ENCODE measurements around the gene MAML2.

DNA sequence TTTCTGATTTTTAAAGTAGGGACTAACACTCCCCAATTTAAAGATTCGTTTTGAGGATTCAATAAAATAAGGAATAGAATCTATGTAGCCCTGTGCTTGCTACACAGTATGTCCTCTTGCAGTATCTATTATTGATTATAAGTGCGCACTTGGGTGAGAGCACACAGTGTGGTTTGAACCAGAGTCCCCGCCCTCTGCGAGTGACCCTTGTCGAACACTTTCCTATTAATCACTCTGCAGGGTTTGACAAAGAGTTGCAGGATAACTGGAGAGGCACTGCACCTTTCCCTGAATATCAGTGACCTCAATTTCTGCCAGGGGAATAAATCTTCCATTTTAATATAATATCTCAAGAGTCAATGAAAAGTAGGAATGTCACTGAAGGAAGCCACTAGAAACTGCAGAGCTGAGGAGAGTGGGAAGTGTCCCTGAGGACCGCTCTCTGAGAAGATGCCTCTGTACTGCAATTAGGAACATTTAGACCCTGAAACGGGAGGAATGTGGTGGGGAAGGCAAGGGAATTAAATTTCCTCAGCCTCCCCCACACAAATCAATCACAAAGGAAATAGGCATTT lies 182.2 kb downstream of the MAML2 start:
- TF ChIP-seq, protein P1, sequence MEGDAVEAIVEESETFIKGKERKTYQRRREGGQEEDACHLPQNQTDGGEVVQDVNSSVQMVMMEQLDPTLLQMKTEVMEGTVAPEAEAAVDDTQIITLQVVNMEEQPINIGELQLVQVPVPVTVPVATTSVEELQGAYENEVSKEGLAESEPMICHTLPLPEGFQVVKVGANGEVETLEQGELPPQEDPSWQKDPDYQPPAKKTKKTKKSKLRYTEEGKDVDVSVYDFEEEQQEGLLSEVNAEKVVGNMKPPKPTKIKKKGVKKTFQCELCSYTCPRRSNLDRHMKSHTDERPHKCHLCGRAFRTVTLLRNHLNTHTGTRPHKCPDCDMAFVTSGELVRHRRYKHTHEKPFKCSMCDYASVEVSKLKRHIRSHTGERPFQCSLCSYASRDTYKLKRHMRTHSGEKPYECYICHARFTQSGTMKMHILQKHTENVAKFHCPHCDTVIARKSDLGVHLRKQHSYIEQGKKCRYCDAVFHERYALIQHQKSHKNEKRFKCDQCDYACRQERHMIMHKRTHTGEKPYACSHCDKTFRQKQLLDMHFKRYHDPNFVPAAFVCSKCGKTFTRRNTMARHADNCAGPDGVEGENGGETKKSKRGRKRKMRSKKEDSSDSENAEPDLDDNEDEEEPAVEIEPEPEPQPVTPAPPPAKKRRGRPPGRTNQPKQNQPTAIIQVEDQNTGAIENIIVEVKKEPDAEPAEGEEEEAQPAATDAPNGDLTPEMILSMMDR (conservative IDR thresholded peaks at IDR 0.05; ENCODE audit: low read depth in 2 of 2) = no peak
- TF ChIP-seq, protein P2, sequence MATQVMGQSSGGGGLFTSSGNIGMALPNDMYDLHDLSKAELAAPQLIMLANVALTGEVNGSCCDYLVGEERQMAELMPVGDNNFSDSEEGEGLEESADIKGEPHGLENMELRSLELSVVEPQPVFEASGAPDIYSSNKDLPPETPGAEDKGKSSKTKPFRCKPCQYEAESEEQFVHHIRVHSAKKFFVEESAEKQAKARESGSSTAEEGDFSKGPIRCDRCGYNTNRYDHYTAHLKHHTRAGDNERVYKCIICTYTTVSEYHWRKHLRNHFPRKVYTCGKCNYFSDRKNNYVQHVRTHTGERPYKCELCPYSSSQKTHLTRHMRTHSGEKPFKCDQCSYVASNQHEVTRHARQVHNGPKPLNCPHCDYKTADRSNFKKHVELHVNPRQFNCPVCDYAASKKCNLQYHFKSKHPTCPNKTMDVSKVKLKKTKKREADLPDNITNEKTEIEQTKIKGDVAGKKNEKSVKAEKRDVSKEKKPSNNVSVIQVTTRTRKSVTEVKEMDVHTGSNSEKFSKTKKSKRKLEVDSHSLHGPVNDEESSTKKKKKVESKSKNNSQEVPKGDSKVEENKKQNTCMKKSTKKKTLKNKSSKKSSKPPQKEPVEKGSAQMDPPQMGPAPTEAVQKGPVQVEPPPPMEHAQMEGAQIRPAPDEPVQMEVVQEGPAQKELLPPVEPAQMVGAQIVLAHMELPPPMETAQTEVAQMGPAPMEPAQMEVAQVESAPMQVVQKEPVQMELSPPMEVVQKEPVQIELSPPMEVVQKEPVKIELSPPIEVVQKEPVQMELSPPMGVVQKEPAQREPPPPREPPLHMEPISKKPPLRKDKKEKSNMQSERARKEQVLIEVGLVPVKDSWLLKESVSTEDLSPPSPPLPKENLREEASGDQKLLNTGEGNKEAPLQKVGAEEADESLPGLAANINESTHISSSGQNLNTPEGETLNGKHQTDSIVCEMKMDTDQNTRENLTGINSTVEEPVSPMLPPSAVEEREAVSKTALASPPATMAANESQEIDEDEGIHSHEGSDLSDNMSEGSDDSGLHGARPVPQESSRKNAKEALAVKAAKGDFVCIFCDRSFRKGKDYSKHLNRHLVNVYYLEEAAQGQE (IDR thresholded peaks at IDR 0.05; ENCODE audit: unreplicated experiment) = no peak
- TF ChIP-seq JUNB (IDR thresholded peaks at IDR 0.05; ENCODE audit: unreplicated experiment) (no peak), EZH2 (IDR thresholded peaks at IDR 0.05; ENCODE audit: low read depth, unreplicated experiment) (no peak), ZNF114 (CRISPR knock-in tag; IDR thresholded peaks at IDR 0.05) (no peak), POLR2AphosphoS5 (IDR thresholded peaks at IDR 0.05; ENCODE audit: low read depth) (no peak), CREB1 (CRISPR knock-in tag; IDR thresholded peaks at IDR 0.05; ENCODE audit: low read depth) (no peak), EZH2phosphoT487 (IDR thresholded peaks at IDR 0.05; ENCODE audit: unreplicated experiment) (no peak), NANOG (IDR thresholded peaks at IDR 0.05; ENCODE audit: borderline replicate concordance) (no peak)

Data from GM23338 (cell line).